Trophoblast cell (in vitro differentiated cells and primary cell): ENCODE results near the gene FAM229A.

ENCODE experiments used
- DNase-seq, 2 donors: peaks; one replicate each; pipeline ENCODE4 v3.0.0-alpha.2; 2016
- H2AFZ ChIP-seq: 2 replicates; pipeline ENCODE4 v1.6.1; 2013; ENCODE audit warnings: low read length, moderate library complexity, mild to moderate bottlenecking; ENCODE audit not compliant: insufficient read depth, poor library complexity
- H2AK5ac ChIP-seq: 2 replicates; pipeline ENCODE4 v1.6.1; 2013; ENCODE audit warnings: mild to moderate bottlenecking, low read length
- H2BK120ac ChIP-seq: 2 replicates; pipeline ENCODE4 v1.6.1; 2013; ENCODE audit warnings: low read length, mild to moderate bottlenecking, moderate library complexity; ENCODE audit not compliant: insufficient read depth, poor library complexity
- H2BK12ac ChIP-seq: 2 replicates; pipeline ENCODE4 v1.6.1; 2013; ENCODE audit warnings: mild to moderate bottlenecking, low read length, moderate library complexity
- H2BK5ac ChIP-seq: 2 replicates; pipeline ENCODE4 v1.6.1; 2013; ENCODE audit warnings: low read length, low read depth, moderate library complexity, mild to moderate bottlenecking; ENCODE audit not compliant: poor library complexity
- H3K14ac ChIP-seq: 2 replicates; pipeline ENCODE4 v1.6.1; 2013; ENCODE audit warnings: mild to moderate bottlenecking, low read length
- H3K18ac ChIP-seq: 2 replicates; pipeline ENCODE4 v1.6.1; 2013; ENCODE audit warnings: mild to moderate bottlenecking, low read length
- H3K23ac ChIP-seq: 2 replicates; pipeline ENCODE4 v1.6.1; 2013; ENCODE audit warnings: low read length
- H3K27ac ChIP-seq: 2 replicates; pipeline ENCODE4 v1.5.1; 2013; ENCODE audit warnings: low read depth, mild to moderate bottlenecking, inconsistent platforms, low read length, moderate library complexity
- H3K27me3 ChIP-seq: 2 replicates; pipeline ENCODE4 v1.6.1; 2013; ENCODE audit warnings: inconsistent platforms, mild to moderate bottlenecking, low read length, moderate library complexity; ENCODE audit not compliant: insufficient read depth
- H3K36me3 ChIP-seq, 2 experiments: 1 replicate in 1 of 2; 2 replicates in 1 of 2; pipeline ENCODE4 v1.6.1; 2013; ENCODE audit warnings: low read length in 2 of 2, mild to moderate bottlenecking in 2 of 2, moderate library complexity in 1 of 2; ENCODE audit not compliant: insufficient read depth in 2 of 2, control insufficient read depth in 1 of 2
- H3K4ac ChIP-seq: 2 replicates; pipeline ENCODE4 v1.6.1; 2013; ENCODE audit warnings: low read depth, mild to moderate bottlenecking, low read length, moderate library complexity
- H3K4me1 ChIP-seq, 2 experiments: 1 replicate in 1 of 2; 2 replicates in 1 of 2; pipeline ENCODE4 v1.6.1; 2013; ENCODE audit warnings: low read length in 2 of 2, mild to moderate bottlenecking in 2 of 2, moderate library complexity in 1 of 2; ENCODE audit not compliant: insufficient read depth in 2 of 2, control insufficient read depth in 1 of 2
- H3K4me2 ChIP-seq: 2 replicates; pipeline ENCODE4 v1.6.1; 2013; ENCODE audit warnings: inconsistent platforms, mild to moderate bottlenecking, low read length, moderate library complexity
- H3K4me3 ChIP-seq: 2 replicates; pipeline ENCODE4 v1.5.1; 2013; ENCODE audit warnings: mild to moderate bottlenecking, low read depth, low read length, inconsistent platforms
- H3K79me1 ChIP-seq: one replicate; pipeline ENCODE4 v1.6.1; 2013; ENCODE audit warnings: low read length
- H3K79me2 ChIP-seq: 2 replicates; pipeline ENCODE4 v1.6.1; 2013; ENCODE audit warnings: low read length, mild to moderate bottlenecking; ENCODE audit not compliant: control insufficient read depth, insufficient read depth, poor library complexity
- H3K9ac ChIP-seq: 2 replicates; pipeline ENCODE4 v1.6.1; 2013; ENCODE audit warnings: mild to moderate bottlenecking, low read length
- H3K9me3 ChIP-seq: 2 replicates; pipeline ENCODE4 v1.6.1; 2013; ENCODE audit warnings: low read depth, mild to moderate bottlenecking, control low read depth, inconsistent platforms, low read length; ENCODE audit not compliant: insufficient read depth
- H4K12ac ChIP-seq: 2 replicates; pipeline ENCODE4 v1.6.1; 2013; ENCODE audit warnings: low read depth, mild to moderate bottlenecking, low read length, moderate library complexity
- H4K8ac ChIP-seq: 2 replicates; pipeline ENCODE4 v1.6.1; 2013; ENCODE audit warnings: low read depth, mild to moderate bottlenecking, low read length, moderate library complexity
- H4K91ac ChIP-seq: one replicate; pipeline ENCODE4 v1.6.1; 2013; ENCODE audit warnings: low read depth, mild to moderate bottlenecking, low read length, moderate library complexity
- WGBS: extraction: QIAGEN DNeasy Blood & Tissue Kit; methylation state at CpG from one replicate; pipeline ENCODE4 v1.1.7; 2013; ENCODE audit warnings: missing lambda C conversion rate; ENCODE audit not compliant: insufficient read length, insufficient coverage; ENCODE audit errors: extremely low coverage; 5-methylcytosine and 5-hydroxymethylcytosine counted together

Gene FAM229A

GRCh38 chr1:32373996-32374592, 11.8 kb upstream of the FAM229A start:
- Histone ChIP-seq H3K36me3 (peaks cover 54 to 73% of the 10 kb centered on the region in 2 experiments), H3K23ac (no peak overlapping the region), H2BK12ac (no peak overlapping the region), H3K4me2 (no peak overlapping the region), H3K4me1 (no peaks in the 10 kb centered on the region), H4K12ac (no peak overlapping the region), H3K27ac (no peak overlapping the region), H3K9me3 (no peaks in the 10 kb centered on the region), H3K79me2 (no peaks in the 10 kb centered on the region), H4K91ac (no peak overlapping the region), H3K9ac (no peak overlapping the region), H2BK120ac (no peak overlapping the region), H4K8ac (no peak overlapping the region), H3K27me3 (no peaks in the 10 kb centered on the region), H3K18ac (no peak overlapping the region), H2AFZ (no peak overlapping the region), H3K4ac (no peak overlapping the region), H3K79me1 (no peaks in the 10 kb centered on the region), H3K14ac (no peak overlapping the region), H2AK5ac (no peak overlapping the region), H3K4me3 (no peak overlapping the region), H2BK5ac (no peak overlapping the region)
- no CpG with 5 or more reads among the region's 1 CpG for WGBS
- DNase-seq, result no peak

DNA sequence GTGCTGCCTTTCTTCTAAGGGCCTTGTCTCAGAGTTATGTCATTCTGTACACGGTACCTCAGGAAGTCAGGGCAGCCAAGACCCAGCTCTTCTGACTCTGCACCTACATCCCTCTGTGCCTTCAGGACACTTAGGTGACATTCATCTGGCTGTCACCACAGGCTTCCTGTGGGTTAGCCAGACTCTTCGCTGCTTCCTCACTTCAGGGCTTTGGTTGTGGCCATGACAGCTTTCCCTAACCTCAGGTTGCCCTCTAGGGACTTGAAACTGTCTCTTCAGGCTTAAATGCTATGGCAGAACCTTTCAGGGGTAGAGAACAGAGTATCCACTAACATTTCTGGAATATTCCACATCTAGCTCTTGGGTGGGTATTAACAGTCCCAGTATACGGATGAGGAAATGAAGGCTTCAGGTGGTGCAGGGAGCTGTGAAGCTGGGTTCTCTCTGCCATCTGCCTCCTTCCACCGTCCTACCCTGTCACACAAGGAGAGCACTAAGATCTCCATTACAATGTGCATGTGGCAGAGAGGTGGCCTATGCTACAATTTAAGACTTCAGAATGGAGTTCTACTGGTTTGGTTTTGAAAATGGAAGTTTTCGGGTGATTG, 10.0 kb upstream of the FAM229A start:
- no peak for DNase-seq
- Histone ChIP-seq H3K14ac (no peak overlapping the region), H3K4me1 (no peaks in the 10 kb centered on the region), H3K4me3 (no peak overlapping the region), H3K27me3 (no peaks in the 10 kb centered on the region), H3K4me2 (no peak overlapping the region), H3K27ac (no peak overlapping the region), H3K18ac (no peak overlapping the region), H4K8ac (no peak overlapping the region), H3K4ac (no peak overlapping the region), H4K91ac (no peak overlapping the region), H3K23ac (no peak overlapping the region), H3K9me3 (no peaks in the 10 kb centered on the region), H3K36me3 (peaks cover 46 to 72% of the 10 kb centered on the region in 2 experiments), H3K79me2 (no peaks in the 10 kb centered on the region), H2AFZ (no peak overlapping the region), H4K12ac (no peak overlapping the region), H3K9ac (no peak overlapping the region), H2BK12ac (no peak overlapping the region), H3K79me1 (no peaks in the 10 kb centered on the region), H2BK120ac (no peak overlapping the region), H2AK5ac (no peak overlapping the region), H2BK5ac (no peak overlapping the region)
- WGBS, result no CpG with 5 or more reads among the region's 5 CpGs

- H3K4ac ChIP-seq, result no peak overlapping the region
- no peaks in the 10 kb centered on the region for H3K79me2 ChIP-seq
- no peaks in the 10 kb centered on the region for H3K27me3 ChIP-seq
- H2BK120ac ChIP-seq, result no peak overlapping the region
- no peak overlapping the region for H4K91ac ChIP-seq
- WGBS, result no CpG with 5 or more reads among the region's 7 CpGs
- no peak overlapping the region for H2AFZ ChIP-seq
- no peak overlapping the region for H3K14ac ChIP-seq
- no peak overlapping the region for H3K4me2 ChIP-seq
- H3K4me3 ChIP-seq, result no peak overlapping the region
- H2BK5ac ChIP-seq, result no peak overlapping the region
- peaks cover 1% of the 10 kb centered on the region for H3K9me3 ChIP-seq
- no peak overlapping the region for H2AK5ac ChIP-seq
- H3K4me1 ChIP-seq, result no peaks in the 10 kb centered on the region
- H3K23ac ChIP-seq, result no peak overlapping the region
- no peak overlapping the region for H3K27ac ChIP-seq
- H3K36me3 ChIP-seq, result peaks cover 48 to 70% of the 10 kb centered on the region in 2 experiments
- H3K79me1 ChIP-seq, result no peaks in the 10 kb centered on the region
- DNase-seq, result no peak
- no peak overlapping the region for H3K18ac ChIP-seq
- no peak overlapping the region for H2BK12ac ChIP-seq
- no peak overlapping the region for H3K9ac ChIP-seq
- no peak overlapping the region for H4K12ac ChIP-seq
- H4K8ac ChIP-seq, result no peak overlapping the region
These were observed 5.8 kb upstream of the FAM229A start for GRCh38 chr1:32367912-32368635.

GRCh38 chr1:32365445-32365844, 3.2 kb upstream of the FAM229A start:
- Histone ChIP-seq H3K9me3 (peaks cover 4% of the 10 kb centered on the region), H3K4ac (no peak overlapping the region), H3K79me2 (peaks cover 4% of the 10 kb centered on the region), H3K27ac (no peak overlapping the region), H3K79me1 (peaks cover 4% of the 10 kb centered on the region), H3K9ac (no peak overlapping the region), H3K4me3 (no peak overlapping the region), H3K18ac (no peak overlapping the region), H3K4me1 (peaks cover 5 to 14% of the 10 kb centered on the region in 2 experiments), H2BK120ac (no peak overlapping the region), H3K23ac (no peak overlapping the region), H3K4me2 (no peak overlapping the region), H3K27me3 (no peaks in the 10 kb centered on the region), H4K91ac (no peak overlapping the region), H4K12ac (no peak overlapping the region), H2BK5ac (no peak overlapping the region), H2AFZ (no peak overlapping the region), H3K14ac (no peak overlapping the region), H3K36me3 (peaks cover 48 to 56% of the 10 kb centered on the region in 2 experiments), H2BK12ac (no peak overlapping the region), H4K8ac (no peak overlapping the region), H2AK5ac (no peak overlapping the region)
- no peak for DNase-seq
- WGBS, result no CpG with 5 or more reads among the region's 6 CpGs
